Measurements from ENCODE around the gene IMMP2L.
A peak's percentile ranks its signal among the peaks of the same experiment; 100 is the strongest.

Gene IMMP2L

DNA sequence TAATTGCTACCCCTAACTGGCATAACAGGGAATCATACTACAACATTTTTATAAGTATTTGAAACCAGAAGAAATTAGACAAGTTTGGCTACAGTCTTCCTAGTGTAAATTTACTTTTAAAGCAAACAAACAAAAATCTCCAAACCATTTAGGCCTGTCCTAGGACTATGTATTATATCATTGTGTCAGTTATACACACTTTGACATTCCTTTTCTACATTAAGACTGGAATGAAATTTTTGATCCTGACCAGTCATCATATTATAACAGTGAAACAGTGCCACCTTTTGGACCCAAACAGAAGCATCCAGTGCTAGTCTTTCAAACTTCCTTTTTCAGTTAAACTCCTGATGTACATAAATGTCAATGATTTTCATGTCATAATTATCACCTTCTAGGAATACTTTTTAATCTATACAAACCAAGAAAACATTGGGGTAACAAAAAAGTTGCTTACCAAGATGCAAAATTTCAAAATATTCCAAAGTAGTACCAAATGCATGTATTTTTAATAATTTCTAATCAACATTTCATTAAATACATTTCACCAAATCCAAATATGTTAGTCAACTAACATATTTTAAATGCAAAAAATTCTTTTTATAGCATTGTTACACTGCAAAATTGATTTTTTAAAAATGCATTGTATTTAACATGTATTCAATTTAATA lies 75.7 kb downstream of the IMMP2L start:
- no peak overlapping the region for H3K4me3 ChIP-seq (ENCODE audit: low read length)
- DNase-seq (ENCODE audit: low read depth), result peak; percentile 61
- TF ChIP-seq, protein P1, sequence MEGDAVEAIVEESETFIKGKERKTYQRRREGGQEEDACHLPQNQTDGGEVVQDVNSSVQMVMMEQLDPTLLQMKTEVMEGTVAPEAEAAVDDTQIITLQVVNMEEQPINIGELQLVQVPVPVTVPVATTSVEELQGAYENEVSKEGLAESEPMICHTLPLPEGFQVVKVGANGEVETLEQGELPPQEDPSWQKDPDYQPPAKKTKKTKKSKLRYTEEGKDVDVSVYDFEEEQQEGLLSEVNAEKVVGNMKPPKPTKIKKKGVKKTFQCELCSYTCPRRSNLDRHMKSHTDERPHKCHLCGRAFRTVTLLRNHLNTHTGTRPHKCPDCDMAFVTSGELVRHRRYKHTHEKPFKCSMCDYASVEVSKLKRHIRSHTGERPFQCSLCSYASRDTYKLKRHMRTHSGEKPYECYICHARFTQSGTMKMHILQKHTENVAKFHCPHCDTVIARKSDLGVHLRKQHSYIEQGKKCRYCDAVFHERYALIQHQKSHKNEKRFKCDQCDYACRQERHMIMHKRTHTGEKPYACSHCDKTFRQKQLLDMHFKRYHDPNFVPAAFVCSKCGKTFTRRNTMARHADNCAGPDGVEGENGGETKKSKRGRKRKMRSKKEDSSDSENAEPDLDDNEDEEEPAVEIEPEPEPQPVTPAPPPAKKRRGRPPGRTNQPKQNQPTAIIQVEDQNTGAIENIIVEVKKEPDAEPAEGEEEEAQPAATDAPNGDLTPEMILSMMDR (IDR thresholded peaks at IDR 0.05; ENCODE audit: insufficient read depth, low read depth, low read length, missing control alignments), result peak; percentile 69

DNA sequence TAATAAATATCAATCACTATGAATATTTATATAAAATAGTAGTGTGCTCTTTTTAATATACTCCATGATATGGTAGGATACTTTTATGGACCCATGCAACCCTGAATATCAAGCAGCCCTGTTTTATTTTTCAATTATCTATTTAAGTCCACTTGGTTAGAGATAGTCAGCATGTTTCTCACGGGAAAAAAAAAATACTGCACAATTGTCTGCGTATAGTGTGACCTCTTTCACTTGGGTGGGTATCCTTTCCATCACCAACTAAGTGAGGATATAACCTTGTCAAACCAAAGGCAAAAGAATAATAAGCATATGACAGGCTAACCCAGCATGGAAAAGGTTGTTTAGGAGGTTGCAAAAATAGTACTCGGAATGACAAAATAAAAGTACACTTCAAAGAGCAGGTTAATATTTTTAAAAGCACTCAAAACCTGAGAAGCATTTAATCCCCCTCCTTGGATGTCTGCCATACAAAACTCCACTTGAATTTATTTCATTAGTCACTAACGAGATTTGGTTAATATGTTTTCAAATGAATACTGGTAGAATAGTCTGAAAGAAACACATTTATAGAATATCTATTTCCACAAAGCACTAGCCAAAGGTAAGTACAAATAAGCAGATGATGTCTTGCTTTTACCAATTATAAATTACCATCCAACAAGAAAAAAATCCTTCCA lies 76.5 kb downstream of the IMMP2L start:
- no peak for DNase-seq (ENCODE audit: low read depth)
- TF ChIP-seq, protein P1 (IDR thresholded peaks at IDR 0.05; ENCODE audit: insufficient read depth, low read depth, low read length, missing control alignments), result no peak
- no peak overlapping the region for H3K4me3 ChIP-seq (ENCODE audit: low read length)

DNA sequence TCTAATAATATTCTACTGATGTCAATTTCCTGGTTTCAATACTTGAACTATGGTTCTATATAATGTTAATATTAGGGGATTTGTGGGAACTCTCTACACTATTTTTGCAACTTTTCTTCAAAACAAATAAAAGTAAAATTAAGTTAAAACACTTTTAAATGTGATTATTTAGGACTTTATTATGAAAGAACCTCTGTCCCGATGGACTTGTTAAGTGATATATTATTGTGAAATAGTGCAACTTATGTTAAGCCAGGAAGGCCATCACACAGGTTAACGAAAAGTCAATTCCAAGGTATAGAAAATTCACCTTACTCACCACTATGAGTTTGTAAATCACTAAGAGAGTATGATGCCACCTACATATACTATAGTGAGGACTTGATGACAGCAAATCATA lies 79.2 kb downstream of the IMMP2L start:
- no peak for DNase-seq (ENCODE audit: low read depth)
- no peak overlapping the region for H3K4me3 ChIP-seq (ENCODE audit: low read length)
- TF ChIP-seq, protein P1 (IDR thresholded peaks at IDR 0.05; ENCODE audit: insufficient read depth, low read depth, low read length, missing control alignments), result no peak

DNA sequence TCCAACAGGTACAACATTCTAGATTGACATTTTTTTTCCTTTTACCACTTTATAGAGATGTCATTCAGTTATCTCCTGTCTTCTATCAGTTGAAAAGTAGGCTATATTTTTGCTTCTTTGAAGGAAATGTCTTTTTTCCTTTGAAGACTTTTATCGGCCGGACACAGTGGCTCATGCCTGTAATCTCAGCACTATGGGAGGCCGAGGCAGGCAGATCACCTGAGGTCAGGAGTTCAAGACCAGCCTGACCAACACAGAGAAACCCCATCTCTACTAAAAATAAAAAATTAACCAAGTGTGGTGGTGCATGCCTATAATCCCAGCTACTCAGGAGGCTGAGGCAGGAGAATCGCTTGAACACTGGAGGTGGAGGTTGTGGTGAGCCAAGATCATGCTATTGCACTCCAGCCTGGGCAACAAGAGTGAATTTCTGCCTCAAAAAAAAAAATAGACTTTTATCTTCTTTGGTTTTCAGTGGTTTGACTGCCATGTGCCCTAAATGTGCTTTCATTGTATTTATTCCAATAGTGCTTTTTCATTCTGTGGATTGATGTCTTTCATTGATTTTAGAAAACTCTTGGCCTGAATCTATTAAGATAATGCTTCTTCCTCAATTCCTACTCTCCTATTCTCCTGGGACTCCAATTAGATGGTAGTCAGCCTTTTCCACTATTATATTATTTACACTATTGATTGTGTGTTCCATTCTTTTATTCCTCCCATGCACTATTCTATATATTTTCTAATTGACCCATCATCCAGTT lies 84.6 kb downstream of the IMMP2L start:
- DNase-seq (ENCODE audit: low read depth), result no peak
- TF ChIP-seq, protein P1 (IDR thresholded peaks at IDR 0.05; ENCODE audit: insufficient read depth, low read depth, low read length, missing control alignments), result no peak
- no peak overlapping the region for H3K4me3 ChIP-seq (ENCODE audit: low read length)

DNA sequence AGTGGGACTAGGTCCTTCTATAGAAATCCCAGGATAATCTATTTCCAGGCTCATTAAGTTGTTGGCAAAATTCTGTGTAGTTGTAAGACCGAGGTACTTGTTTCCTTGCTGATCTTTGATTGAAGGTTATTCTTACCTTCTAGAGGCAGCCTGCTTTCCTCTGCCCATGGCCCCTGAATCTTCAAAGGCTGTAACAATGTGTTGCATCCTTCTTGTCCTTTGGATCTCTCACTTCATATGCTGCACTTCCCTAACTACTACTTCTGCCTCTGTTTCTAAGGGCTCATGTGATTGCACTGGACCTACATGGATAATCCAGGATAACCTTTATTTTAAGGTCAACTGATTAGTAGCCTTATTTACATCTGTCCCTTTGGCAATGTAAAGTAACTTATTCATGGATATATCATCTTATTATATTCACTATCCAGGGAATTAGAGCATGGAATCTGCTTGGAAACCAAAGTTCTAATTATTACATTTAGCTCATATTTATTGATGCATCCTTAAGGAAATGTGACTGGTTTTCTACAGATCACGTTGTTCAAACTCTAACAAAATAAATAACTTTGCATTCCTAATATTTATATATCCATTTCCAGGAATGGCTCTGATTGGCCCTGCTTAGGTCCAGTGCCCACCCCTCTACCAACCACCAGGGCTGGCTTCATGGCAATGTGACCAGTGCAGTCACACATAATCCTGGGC lies 85.6 kb downstream of the IMMP2L start:
- H3K4me3 ChIP-seq (ENCODE audit: low read length), result no peak overlapping the region
- DNase-seq (ENCODE audit: low read depth), result no peak
- TF ChIP-seq, protein P1 (IDR thresholded peaks at IDR 0.05; ENCODE audit: insufficient read depth, low read depth, low read length, missing control alignments), result no peak

DNA sequence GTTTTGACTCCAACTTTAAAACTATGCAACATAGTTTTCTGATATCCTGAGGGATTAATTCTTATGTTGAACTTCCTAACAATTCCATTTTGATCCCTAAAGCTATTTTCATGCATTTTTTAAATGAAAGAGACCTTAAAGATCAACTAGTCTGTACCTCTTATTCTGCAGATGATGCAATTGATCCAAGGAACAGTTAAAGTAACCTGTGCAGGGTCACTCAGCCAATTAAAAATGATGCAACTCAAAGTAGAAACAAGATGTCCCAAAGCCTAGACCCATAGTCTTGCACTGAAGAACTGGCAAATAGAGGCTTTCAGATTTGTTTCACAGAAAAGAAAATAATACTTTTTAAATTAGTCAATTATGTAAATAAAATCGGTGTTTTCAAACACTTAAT lies 86.3 kb downstream of the IMMP2L start:
- no peak for DNase-seq (ENCODE audit: low read depth)
- TF ChIP-seq, protein P1 (IDR thresholded peaks at IDR 0.05; ENCODE audit: insufficient read depth, low read depth, low read length, missing control alignments), result no peak
- H3K4me3 ChIP-seq (ENCODE audit: low read length), result no peak overlapping the region
